ENCODE measurements around the gene MESP2. TPM values are rescaled to one million over a fixed set of nuclear protein-coding genes. Genes with fewer than 3 reads are reported as not detected.

MESP2 gene
- total and polyA plus RNA-seq, 4 donors: 0.03 TPM; not detected in 3

DNA sequence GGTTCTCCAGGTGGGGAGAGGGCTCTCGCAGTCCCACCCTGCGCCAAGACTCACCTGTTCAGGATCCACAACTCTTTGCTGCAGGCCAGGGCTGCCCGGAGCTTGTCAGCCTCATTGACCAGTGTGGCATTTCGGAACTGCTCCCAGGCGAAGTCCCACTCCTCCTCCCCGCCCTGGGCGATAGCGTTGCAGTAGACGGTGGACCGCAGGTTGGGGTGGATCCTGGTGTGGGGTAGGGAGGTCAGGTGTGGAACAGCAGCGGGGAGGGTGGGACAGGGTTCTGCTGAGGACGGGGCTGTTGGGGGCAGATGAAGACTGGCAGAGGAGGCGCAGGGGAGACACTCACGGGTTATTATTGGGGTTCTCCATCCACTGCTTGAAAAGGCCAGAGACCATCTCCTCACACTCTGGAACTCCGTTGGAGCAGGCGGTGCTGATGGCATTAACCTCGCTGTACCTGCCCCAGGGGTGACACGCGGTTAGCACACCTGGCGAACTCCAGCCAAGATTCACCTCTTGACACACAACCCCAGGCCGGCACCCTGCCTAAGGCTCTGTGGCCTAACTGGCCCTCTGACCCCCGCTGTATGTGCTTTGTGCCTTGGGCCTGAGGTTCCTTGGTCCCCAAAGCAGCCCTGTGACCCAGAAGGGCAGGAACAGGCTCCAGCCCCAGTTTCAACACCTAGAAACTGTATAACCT lies 16.1 kb downstream of the MESP2 start:
- TF ChIP-seq, protein P1, sequence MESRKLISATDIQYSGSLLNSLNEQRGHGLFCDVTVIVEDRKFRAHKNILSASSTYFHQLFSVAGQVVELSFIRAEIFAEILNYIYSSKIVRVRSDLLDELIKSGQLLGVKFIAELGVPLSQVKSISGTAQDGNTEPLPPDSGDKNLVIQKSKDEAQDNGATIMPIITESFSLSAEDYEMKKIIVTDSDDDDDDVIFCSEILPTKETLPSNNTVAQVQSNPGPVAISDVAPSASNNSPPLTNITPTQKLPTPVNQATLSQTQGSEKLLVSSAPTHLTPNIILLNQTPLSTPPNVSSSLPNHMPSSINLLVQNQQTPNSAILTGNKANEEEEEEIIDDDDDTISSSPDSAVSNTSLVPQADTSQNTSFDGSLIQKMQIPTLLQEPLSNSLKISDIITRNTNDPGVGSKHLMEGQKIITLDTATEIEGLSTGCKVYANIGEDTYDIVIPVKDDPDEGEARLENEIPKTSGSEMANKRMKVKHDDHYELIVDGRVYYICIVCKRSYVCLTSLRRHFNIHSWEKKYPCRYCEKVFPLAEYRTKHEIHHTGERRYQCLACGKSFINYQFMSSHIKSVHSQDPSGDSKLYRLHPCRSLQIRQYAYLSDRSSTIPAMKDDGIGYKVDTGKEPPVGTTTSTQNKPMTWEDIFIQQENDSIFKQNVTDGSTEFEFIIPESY (IDR thresholded peaks at IDR 0.05): no peak
- TF ChIP-seq HNF4G (IDR thresholded peaks at IDR 0.05) (no peak), NR2F2 (IDR thresholded peaks at IDR 0.05) (no peak), SP1 (IDR thresholded peaks at IDR 0.05) (no peak), EGR1 (IDR thresholded peaks at IDR 0.05; ENCODE audit: low read depth in 2 of 2) (no peak), RAD21 (IDR thresholded peaks at IDR 0.05) (no peak), RXRA (IDR thresholded peaks at IDR 0.05) (no peak), GABPA (IDR thresholded peaks at IDR 0.05 in 1 of 2, conservative IDR thresholded peaks at IDR 0.05 in 1 of 2) (no peak)
- TF ChIP-seq, protein P2, sequence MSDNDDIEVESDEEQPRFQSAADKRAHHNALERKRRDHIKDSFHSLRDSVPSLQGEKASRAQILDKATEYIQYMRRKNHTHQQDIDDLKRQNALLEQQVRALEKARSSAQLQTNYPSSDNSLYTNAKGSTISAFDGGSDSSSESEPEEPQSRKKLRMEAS (IDR thresholded peaks at IDR 0.05): no peak
- TF ChIP-seq, protein P3, sequence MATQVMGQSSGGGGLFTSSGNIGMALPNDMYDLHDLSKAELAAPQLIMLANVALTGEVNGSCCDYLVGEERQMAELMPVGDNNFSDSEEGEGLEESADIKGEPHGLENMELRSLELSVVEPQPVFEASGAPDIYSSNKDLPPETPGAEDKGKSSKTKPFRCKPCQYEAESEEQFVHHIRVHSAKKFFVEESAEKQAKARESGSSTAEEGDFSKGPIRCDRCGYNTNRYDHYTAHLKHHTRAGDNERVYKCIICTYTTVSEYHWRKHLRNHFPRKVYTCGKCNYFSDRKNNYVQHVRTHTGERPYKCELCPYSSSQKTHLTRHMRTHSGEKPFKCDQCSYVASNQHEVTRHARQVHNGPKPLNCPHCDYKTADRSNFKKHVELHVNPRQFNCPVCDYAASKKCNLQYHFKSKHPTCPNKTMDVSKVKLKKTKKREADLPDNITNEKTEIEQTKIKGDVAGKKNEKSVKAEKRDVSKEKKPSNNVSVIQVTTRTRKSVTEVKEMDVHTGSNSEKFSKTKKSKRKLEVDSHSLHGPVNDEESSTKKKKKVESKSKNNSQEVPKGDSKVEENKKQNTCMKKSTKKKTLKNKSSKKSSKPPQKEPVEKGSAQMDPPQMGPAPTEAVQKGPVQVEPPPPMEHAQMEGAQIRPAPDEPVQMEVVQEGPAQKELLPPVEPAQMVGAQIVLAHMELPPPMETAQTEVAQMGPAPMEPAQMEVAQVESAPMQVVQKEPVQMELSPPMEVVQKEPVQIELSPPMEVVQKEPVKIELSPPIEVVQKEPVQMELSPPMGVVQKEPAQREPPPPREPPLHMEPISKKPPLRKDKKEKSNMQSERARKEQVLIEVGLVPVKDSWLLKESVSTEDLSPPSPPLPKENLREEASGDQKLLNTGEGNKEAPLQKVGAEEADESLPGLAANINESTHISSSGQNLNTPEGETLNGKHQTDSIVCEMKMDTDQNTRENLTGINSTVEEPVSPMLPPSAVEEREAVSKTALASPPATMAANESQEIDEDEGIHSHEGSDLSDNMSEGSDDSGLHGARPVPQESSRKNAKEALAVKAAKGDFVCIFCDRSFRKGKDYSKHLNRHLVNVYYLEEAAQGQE (IDR thresholded peaks at IDR 0.05): no peak
- TF ChIP-seq, protein P4, sequence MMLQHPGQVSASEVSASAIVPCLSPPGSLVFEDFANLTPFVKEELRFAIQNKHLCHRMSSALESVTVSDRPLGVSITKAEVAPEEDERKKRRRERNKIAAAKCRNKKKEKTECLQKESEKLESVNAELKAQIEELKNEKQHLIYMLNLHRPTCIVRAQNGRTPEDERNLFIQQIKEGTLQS (IDR thresholded peaks at IDR 0.05): no peak
- H3K9ac ChIP-seq (ENCODE audit: low read depth in 1 of 2, low read length in 2 of 2): no peak overlapping the region
- H3K36me3 ChIP-seq (ENCODE audit: control insufficient read depth in 4 of 4, insufficient read depth in 3 of 4, low read depth in 1 of 4, low read length in 3 of 4): peaks cover 24 to 61% (median 47%) of the 10 kb centered on the region in 4 donors
- no peak overlapping the region for H3K4me3 ChIP-seq (ENCODE audit: low read depth in 1 of 3, low read length in 3 of 3)
- WGBS: 95% methylated on average over 22 of the region's 22 CpGs
- H3K27me3 ChIP-seq (ENCODE audit: control insufficient read depth in 4 of 4, insufficient read depth in 4 of 4, low read length in 3 of 4): no peaks in the 10 kb centered on the region
- no peaks in the 10 kb centered on the region for H3K9me3 ChIP-seq (ENCODE audit: control insufficient read depth in 4 of 4, low read length in 3 of 4)
- no peak overlapping the region for H3K27ac ChIP-seq (ENCODE audit: low read depth in 1 of 2, low read length in 2 of 2)
- no peak for DNase-seq (ENCODE audit: low spot score)
- peaks cover 0 to 17% (median 7%) of the 10 kb centered on the region in 4 donors for H3K4me1 ChIP-seq (ENCODE audit: control insufficient read depth in 4 of 4, insufficient read depth in 4 of 4, low read length in 3 of 4)

DNA sequence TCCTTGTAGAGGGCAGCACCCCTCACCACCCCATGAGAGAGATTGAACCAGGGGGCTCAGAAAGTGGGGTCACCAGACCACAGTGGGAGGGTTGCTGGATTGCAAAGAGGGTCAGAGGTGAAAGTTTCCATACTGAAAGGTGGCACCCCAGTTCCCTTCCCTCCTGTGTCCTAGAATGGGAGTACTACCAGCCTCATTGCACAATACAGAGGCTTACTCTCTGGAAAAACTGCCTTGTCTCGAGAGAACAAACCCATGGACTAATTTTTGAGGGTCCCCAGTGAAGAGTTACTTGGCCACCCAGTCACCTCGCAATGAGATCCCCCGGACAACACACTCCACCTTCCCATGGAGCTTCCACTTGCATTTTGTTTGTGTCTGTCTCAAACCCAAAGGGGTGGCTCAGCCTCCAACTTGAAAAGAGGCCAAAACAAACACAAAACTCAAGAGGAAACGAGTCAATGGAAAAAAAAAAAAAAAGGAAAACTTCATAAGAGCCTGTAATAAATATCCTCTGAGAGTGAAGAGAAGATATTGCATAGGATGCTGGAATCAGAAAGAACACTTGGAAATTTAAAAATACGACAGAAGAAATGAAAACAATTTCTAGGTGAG lies 18.6 kb downstream of the MESP2 start:
- peak overlapping the region; percentile 3 to 53 for H3K27ac ChIP-seq (ENCODE audit: low read depth in 1 of 2, low read length in 2 of 2)
- 33% methylated on average over 5 of the region's 5 CpGs for WGBS
- H3K4me3 ChIP-seq (ENCODE audit: low read depth in 1 of 3, low read length in 3 of 3): no peak overlapping the region
- no peak for DNase-seq (ENCODE audit: low spot score)
- no peaks in the 10 kb centered on the region for H3K9me3 ChIP-seq (ENCODE audit: control insufficient read depth in 4 of 4, low read length in 3 of 4)
- peaks cover 31 to 71% (median 53%) of the 10 kb centered on the region in 4 donors for H3K36me3 ChIP-seq (ENCODE audit: control insufficient read depth in 4 of 4, insufficient read depth in 3 of 4, low read depth in 1 of 4, low read length in 3 of 4)
- H3K4me1 ChIP-seq (ENCODE audit: control insufficient read depth in 4 of 4, insufficient read depth in 4 of 4, low read length in 3 of 4): peaks cover 0 to 17% (median 7%) of the 10 kb centered on the region in 4 donors
- H3K9ac ChIP-seq (ENCODE audit: low read depth in 1 of 2, low read length in 2 of 2): peak overlapping the region in 1 of 2 donors; percentile 11
- H3K27me3 ChIP-seq (ENCODE audit: control insufficient read depth in 4 of 4, insufficient read depth in 4 of 4, low read length in 3 of 4): no peaks in the 10 kb centered on the region
- TF ChIP-seq, protein P3 (IDR thresholded peaks at IDR 0.05): no peak
- TF ChIP-seq SP1 (IDR thresholded peaks at IDR 0.05) (no peak), NR2F2 (IDR thresholded peaks at IDR 0.05) (no peak), RXRA (IDR thresholded peaks at IDR 0.05) (peak; percentile 6 to 10), FOXA1 (IDR thresholded peaks at IDR 0.05) (no peak), JUND (IDR thresholded peaks at IDR 0.05) (no peak), GABPA (IDR thresholded peaks at IDR 0.05 in 1 of 2, conservative IDR thresholded peaks at IDR 0.05 in 1 of 2) (no peak), HNF4A (conservative IDR thresholded peaks at IDR 0.05) (peak in 1 of 2 donors; percentile 39), YY1 (IDR thresholded peaks at IDR 0.05) (no peak), HNF4G (IDR thresholded peaks at IDR 0.05) (no peak), RAD21 (IDR thresholded peaks at IDR 0.05) (peak in 1 of 2 donors; percentile 34), EGR1 (IDR thresholded peaks at IDR 0.05; ENCODE audit: low read depth in 2 of 2) (peak in 1 of 2 donors; percentile 16)
- TF ChIP-seq, protein P4 (IDR thresholded peaks at IDR 0.05): no peak
- TF ChIP-seq, protein P5, sequence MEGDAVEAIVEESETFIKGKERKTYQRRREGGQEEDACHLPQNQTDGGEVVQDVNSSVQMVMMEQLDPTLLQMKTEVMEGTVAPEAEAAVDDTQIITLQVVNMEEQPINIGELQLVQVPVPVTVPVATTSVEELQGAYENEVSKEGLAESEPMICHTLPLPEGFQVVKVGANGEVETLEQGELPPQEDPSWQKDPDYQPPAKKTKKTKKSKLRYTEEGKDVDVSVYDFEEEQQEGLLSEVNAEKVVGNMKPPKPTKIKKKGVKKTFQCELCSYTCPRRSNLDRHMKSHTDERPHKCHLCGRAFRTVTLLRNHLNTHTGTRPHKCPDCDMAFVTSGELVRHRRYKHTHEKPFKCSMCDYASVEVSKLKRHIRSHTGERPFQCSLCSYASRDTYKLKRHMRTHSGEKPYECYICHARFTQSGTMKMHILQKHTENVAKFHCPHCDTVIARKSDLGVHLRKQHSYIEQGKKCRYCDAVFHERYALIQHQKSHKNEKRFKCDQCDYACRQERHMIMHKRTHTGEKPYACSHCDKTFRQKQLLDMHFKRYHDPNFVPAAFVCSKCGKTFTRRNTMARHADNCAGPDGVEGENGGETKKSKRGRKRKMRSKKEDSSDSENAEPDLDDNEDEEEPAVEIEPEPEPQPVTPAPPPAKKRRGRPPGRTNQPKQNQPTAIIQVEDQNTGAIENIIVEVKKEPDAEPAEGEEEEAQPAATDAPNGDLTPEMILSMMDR (IDR thresholded peaks at IDR 0.05; ENCODE audit: low read depth, low read length, missing input control): no peak
- TF ChIP-seq, protein P2 (IDR thresholded peaks at IDR 0.05): no peak

All from liver (tissue), 9 donors.